GM18499 (cell line): ENCODE results near the gene DCD.
"Not testable (repeated sequence)": the region's sequence is repeated elsewhere in the genome, so short reads cannot be mapped to it uniquely, and the experiment has no call there.

Experiments used
- ATAC-seq: cut with Tn5 transposase; IDR thresholded peaks from one replicate; pipeline ENCODE4 v1.9.1; 2021; ENCODE audit warnings: moderate number of reproducible peaks; ENCODE audit not compliant: insufficient read depth, unreplicated experiment

Gene DCD

DNA sequence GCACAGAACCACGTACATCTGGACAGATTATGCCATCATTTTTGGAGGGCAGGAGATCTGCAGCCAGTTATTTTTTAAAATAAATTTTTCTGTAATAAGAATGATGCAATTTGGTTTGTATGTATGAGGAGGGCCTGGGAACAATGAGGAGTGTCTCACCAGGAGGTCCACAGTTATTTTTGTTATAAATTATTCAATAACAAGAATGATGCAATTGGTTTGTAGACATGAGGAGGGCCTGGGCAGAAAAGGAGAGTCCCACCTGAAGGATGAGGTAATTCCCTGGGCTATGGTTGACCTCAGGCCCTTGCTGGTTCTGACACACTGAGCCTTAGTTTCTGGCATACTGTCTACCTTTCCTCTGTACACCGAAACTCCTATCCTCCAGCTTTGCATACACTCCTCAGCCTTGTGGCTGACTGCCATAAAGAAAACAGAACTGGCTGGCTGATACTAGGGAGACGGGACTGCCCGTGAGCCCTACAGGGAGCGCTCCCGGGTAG is 9.0 kb upstream of the DCD start:
- no peak for ATAC-seq

DNA sequence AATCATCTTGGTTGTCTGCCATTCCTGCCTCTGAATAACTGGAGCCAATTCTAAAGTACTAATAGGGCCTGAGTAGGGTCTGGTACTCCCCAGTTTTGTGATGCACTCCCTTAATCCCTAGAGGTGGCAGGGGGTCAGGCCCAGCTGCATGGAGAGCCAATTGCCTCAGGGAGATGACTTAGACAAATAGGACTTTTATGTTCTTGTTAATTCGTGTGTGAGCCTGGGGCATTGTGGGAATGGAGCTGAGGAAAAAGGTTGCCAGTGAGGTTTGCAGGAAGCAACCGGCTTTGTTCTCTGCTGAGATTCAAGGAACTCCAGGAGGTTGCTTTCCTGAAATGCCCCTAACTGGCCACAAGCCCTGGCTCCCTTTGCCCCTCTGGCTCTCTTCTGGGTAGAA is 6.8 kb upstream of the DCD start:
- no peak for ATAC-seq

DNA sequence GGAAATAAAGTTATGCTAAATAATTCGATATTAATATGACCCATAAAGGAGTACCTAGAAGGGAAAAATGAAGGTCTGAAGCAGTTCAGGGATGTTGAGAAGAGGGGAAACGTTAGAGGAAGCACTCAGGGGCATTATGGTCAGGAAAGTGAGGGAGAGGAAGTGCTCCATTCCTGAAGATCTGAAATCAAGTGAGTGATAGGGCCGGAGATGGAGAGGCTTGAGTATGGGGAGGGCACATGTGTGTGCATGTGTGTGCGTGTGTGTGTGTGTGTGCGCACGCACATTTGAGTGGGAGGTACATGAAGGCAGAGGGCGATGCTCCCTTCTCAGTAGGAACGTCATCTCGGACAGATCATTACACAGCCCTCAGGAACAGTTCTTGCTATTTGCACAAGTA is 4.9 kb upstream of the DCD start:
- no peak for ATAC-seq

DNA sequence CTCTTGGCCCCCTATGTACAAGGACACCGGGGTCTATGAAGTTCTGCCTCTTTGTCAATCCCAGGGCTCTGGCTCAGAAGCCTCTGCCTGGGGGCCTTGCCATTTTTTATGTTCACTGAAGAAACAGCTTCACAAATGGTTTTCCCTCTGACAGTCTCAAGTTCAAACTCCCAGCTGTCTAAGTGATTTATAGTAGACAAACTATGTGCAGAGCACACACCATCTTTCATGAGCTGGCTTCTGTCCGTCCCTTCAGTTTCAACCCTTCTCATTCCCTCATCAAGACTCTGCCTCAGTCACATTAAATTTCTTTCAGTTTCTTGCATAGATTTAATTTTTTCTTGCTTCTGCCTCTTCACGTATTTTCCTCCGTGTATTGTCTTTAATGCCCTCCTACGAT is 2.7 kb upstream of the DCD start:
- no peak for ATAC-seq

DNA sequence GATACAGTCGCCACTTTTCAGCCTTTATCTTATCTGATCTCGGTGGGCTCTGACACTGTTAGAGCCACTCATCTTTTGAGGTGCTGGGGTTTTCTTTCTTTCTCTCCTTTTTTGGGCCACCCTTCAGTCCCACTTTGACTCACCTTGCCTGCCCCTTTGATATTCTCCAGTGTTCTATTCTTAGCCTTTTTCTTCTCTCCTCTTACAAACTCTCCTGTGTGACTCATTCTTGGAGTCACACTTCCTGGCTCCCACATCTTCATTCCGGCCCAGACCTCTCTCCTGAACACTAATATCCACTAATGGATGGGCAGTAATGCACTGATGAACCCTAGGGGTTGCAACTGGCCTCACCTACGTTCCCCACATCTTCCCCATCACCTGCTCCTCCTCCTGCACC is 2.2 kb upstream of the DCD start:
- no peak for ATAC-seq

DNA sequence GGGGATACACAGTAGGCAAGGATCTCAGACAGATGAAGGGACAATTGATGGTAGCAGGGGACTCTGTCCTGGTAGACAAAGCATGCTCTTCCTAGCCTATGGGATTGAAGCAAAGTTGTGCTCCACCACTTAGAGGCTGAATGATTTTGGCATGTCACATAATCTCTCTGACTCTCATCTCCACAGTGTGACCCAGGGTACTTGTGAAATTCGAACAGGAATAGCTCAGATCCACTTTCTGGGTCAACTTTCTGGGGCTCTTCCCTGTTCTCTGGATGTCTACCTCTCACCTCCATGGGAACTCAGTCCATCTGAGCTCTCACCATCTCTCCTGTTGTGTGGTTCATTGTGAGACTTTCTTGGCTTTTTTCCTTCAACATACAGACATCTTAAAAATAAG is 1.7 kb upstream of the DCD start:
- ATAC-seq = no peak

DNA sequence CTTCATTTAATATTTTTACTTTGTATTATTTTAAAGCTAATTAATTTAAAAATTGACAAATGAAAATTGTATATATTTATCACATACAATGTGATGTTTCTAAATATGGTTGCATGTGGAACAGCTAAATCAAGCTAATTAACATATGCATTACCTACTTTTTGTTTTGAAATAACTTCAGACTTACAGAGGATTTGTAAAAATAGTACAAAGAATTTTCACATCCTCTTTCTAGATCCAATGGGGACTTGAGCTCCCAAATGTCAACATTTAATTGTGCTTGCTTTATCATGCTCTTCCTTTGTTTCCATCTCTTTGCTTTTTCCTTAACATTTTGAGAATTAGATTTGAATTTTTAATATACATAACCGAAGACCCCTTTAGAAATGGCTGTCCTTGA is 6.6 kb downstream of the DCD start:
- peak; percentile 65 for ATAC-seq

DNA sequence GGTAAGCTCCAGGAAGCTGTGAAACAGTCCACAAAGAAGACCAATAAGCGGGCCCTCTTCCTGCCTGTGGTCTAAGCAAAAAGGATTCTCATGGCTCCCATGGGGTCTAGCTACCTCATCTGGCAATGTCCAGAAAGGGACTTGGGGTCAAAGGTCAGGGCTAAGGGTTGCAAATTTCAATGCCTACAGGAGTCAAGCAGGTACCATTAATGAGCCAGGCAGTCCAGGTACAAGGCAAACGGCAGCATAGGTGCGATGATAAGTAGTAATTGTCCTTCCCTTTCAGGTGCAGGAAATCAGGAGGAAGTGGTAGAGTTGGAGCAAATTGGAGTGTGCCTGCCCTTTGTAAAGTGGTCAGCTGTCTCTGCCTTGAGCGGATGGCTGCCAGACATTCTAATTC is 7.1 kb downstream of the DCD start:
- no peak for ATAC-seq

DNA sequence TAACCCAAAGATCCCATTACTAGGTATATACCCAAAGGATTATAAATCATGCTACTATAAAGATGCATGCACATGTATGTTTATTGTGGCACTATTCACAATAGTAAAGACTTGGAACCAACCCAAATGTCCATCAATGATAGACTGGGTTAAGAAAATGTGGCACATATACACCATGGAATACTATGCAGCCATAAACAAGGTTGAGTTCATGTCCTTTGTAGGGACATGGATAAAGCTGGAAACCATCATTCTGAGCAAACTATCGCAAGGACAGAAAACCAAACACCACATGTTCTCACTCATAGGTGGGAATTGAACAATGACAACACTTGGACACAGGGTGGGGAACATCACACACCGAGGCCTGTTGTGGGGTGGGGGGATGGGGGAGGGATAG is 9.1 kb downstream of the DCD start:
- ATAC-seq = not testable (repeated sequence)

DNA sequence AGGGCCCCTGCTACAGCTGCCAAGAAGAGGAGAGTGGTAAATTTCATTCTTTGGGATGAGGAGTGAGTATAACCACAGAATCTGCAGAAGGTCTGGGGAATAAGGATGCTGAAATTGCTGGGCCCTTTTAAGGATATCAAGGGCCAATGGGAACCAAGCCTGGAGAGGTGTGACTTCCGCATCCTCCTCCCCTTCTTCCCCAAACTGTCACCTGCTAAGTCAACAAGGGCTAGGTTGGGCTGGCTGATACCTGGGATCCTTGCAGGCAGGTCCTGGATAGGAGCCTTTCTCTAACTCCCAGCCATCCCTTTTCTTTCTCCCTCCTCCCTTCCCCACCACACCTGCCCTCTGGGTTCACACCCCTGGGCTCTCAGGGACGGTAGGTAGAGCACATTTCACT is 13.4 kb downstream of the DCD start, which contains the start of gene LACRT:
Gene LACRT (minus strand): TSS at position 101 of the 400 bp plus-strand sequence. CDS start 54 bp downstream, at position 47.
- ATAC-seq = no peak

DNA sequence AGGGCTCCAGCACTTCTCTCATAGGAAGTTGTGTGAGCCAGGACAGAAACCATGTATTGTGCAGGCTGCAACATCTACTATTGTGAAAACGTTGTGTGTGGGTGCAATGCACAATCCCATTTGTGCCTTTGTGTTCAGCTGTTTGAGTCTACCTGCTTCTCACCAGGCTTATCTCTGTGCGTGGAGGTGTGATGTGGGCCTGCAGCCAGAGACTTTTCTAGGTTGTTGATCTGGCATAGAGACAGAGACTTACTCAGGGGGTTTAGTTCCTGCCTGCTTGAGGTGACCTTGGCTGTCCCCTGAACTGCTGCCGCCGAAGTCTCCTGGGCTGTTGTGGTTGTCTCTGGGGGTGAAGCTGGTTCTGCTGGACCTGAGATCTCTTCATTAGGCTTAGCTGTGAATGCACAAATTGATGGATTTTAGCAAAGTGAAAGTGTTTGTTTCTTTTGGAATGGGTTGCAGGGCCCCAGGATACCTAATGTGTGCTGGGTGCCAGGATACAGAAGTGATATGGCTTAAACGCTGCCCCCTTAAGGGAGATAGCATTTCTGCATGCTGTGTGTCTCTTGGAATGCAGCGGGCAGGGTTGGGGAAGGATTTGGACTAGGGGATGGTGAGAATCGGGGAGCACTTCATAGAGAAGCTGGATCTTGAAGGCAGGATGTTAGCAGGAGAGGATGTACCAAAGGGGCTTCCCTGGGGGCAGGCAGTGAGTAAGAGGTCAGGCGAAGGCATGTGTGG is 16.0 kb downstream of the DCD start:
- ATAC-seq = no peak

DNA sequence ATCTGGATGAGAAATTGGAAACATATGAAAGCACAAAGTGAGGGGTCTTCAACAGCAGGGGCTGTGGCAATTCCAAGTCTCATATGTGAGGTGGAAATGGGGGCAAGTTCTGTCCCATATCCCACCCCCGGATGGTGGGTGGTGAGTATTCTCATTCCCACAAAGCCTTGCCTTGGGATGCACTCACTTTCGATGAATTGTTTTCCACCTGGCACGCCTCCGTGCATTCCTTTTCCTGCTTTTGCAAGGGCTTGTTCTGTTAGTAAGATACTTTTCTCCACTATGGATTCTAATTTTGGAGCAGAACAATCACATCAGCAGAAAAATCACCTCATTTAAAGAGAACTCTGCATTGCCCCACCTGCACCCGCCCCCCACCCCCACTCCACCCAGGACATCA is 16.6 kb downstream of the DCD start:
- no peak for ATAC-seq

DNA sequence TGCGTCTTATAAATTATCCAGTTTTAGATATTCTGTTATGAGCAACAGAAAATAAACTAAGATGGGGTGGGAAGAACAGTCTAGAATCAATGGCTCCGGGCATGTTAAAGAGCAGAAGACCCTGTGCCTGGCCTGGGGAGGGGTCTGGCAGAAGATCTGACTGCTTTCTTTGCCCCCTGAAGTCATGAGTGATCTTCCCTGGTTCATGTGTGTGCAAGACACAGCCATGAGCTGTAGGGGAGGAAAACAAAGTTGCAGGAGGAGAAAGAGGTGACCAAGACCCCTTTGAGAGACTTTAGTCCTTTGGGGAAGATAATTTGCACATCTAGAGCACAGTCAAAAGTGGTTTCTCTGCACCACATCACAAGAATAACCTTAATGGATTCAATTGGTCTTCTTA is 18.2 kb downstream of the DCD start:
- ATAC-seq = no peak

DNA sequence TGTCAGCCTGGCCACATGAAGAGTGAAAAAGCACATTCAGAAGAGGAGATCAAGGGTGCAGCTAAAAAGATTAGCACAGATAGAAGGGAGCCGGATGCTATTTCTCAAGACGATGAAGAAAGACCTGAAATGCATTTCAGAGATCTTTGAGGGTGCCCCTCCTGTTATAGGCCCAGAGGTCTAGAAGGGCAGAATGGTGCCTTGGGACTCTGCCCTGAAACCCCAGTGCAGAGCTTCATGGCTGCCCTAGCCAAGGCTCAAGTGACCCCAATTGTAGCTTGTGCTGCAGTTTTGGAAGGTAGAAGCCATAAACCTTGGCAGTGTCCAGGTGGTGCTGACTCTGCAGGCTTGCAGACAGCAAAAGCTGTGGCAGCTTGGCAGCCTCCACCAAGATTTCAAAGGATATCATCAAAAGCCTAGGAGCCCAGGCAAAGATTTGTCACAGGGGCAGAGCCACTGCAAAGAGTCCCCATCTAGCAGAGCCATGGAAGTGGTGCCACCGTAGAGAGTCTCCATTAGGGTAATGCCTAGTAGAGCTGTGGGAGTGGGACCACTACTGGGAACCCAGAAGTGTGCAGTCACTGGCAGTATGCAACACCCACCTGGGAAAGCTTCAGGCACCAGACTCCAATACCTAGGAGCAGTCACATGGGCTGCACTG is 19.8 kb downstream of the DCD start:
- no peak for ATAC-seq

DNA sequence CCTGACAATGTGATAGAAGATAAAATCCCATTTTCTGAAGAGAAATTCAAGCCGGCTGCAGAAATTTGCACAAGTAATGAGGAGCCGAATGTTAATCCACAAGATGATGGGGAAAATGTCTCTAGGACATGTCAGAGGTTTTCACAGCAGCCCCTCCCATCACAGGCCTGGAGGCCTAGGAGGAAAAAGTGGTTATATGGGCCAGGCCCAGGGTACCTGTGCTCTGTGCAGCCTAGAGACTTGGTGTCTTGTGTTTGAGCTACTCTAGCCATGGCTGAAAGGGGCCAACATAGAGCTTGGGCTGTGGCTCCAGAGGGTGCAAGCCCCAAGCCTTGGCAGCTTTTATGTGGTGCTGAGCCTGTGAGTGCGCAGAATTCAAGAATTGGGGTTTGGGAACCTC is 20.9 kb downstream of the DCD start:
- ATAC-seq = no peak

DNA sequence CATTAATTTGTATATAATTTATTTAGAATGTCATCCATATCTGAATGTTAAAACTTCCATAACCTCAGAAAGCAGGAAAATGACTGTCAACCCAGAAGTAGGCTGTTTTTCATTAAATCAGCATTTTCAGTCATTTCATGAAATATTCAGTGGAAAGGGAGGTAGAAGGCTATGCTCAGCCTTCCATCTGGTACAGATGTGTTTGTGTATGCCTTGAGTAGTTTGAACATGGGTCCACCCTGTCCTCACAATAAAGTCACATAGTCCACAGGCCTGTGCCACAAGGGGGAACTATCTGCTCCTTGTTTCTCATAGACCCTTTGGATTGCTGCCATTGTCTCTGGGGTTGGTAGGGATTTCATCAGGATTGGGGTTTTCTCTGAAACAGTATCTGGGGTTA is 22.6 kb downstream of the DCD start:
- no peak for ATAC-seq

DNA sequence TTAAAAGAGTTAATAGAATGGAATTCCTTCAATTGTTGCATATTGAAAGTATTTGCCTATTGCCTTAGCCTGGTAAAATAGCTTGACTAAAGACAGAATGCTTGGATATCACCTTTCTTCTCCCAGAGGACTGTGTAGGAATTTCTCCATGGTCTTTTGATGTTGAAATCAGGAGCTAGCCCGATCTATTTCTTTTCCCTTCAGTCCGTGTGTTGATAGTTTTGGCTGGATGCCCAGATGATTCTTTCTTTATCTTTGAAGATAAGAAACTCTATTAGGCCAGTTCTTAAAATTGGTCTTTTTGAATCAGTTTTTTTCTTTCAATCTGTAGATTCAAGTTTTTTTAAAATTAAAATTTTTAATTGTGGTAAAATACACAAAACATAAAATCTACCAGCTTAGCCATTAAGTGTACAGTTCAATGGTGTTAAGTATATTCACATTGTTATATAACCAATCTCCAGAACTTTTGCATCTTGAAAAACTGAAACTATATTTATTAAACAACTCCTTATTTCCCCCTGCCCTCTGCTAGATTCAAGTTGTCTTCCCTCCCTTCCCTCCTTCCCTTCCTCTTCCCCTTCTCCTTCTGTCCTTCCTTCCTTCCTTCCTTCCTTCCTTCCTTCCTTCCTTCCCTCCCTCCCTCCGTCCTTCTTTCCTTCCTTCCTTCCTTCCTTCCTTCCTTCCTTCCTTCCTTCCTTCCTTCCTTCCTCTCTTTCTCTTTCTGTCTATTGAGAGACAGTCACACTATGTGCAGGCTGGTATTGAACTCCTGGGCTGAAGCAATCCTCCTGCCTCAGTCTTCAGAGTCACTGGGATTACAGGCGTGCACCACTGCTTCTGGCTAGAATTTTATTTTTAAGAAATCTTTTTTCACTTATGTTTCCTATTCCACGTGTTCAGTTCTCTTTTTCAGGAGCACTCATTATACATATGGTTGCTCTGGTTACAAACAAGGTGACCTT is 23.6 kb downstream of the DCD start:
- ATAC-seq = no peak

DNA sequence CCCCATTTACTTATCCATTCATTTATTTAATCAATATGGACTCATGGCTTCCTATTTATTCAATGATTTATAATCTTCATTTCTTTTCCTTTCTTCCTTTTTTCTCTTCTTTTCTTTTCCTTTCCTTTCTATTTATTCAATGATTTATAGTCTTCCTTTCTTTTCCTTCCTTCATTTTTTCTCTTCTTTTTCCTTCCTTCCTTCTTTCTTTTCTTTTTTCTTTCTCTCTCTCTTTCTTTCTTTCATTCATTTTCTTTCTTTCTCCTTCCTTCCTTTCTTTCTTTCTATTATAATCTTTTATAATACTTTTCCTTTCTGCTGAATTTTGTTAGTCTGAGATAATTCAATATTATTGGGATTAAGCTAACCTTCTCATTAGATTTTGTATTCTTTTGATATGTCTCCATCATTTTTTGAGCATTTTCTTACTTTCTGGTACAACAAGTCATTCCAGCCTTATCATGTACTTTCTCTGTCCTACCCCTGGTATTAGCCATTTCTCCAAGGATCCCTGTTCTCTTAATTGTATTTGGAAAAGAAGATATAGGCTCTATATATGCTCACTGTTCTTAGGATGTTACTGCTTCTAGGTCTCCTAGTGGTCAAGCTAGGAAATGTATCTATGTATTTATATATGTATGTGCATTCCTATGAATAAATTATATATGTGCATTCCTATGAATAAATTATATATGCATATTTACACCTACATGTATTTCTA is 25.5 kb downstream of the DCD start:
- no peak for ATAC-seq

DNA sequence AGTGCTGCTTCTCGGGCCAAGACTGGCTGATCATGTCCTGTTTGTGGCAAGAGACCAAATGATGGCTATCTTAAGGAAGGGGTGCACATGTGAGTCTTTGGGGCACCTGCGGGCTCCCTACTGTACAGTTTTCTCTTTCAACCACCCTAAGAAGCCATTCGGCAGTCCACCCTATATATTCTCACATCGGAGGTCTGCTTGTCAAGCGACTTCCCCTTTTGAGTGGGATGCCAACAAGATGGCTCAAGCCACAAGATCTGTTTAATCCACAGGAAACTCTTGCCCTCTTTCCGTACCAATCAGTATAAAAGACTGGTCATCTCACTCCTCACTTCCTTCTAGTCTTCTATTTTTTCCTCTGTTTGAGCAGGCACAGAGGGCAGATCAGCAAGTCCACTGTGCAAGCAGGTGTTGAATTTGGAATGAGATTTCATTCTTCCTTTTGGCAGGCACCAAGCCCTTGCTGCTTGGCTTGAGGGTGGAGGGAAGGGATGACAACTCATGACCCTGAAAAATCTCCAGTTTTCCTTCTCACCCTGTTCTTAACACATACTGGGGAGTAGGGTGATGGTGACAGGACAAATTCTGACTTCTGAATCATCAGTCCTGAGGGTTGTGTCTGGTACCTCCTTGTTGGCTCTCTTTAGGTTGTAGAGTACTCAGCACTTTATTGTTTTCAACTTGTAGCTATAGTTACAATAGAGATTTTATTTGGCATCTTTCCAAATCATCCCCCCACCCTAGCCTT is 31.1 kb downstream of the DCD start:
- no peak for ATAC-seq
